HepG2 (cell line): Measurements from ENCODE around the gene MBLAC1. TPM values are rescaled to one million over a fixed set of nuclear protein-coding genes. Genes with fewer than 3 reads are reported as not detected.
A peak's percentile ranks its signal among the peaks of the same experiment; 100 is the strongest.

Experiments used
- CBFB ChIP-seq: sonication (generic); formaldehyde crosslinking; IDR thresholded peaks from 2 replicates; pipeline ENCODE4 v1.4.0; 2020; ENCODE audit warnings: missing genetic modification reagents
- ESRRA ChIP-seq: sonication (generic); formaldehyde crosslinking; IDR thresholded peaks from 2 replicates; pipeline ENCODE4 v1.5.1; 2020; ENCODE audit warnings: mild to moderate bottlenecking, low read depth, missing genetic modification reagents
- FOSL1 ChIP-seq: sonication (generic); formaldehyde crosslinking; IDR thresholded peaks from 2 replicates; pipeline ENCODE4 v1.9.0; 2021; ENCODE audit warnings: missing genetic modification reagents, borderline replicate concordance
- FOXC1 ChIP-seq: sonication (generic); formaldehyde crosslinking; IDR thresholded peaks from 2 replicates; pipeline ENCODE4 v1.8.0; 2022; ENCODE audit warnings: mild to moderate bottlenecking, missing genetic modification reagents, borderline replicate concordance
- GATAD1 ChIP-seq: IDR thresholded peaks from 2 replicates; pipeline ENCODE4 v1.6.1; 2016; ENCODE audit warnings: missing genetic modification reagents, missing compliant biosample characterization
- GATAD2A ChIP-seq: IDR thresholded peaks from 2 replicates; pipeline ENCODE4 v1.6.1; 2016
- GFI1 ChIP-seq: sonication (generic); formaldehyde crosslinking; IDR thresholded peaks from 2 replicates; pipeline ENCODE4 v1.5.0; 2020; ENCODE audit warnings: missing genetic modification reagents, mild to moderate bottlenecking, borderline replicate concordance
- KDM1A ChIP-seq: IDR thresholded peaks from 2 replicates; pipeline ENCODE4 v1.6.1; 2016; ENCODE audit warnings: missing compliant biosample characterization
- POLR2G ChIP-seq: fragments of 200-400 bp; formaldehyde crosslinking; IDR thresholded peaks from 2 replicates; pipeline ENCODE4 v1.6.1; 2018; ENCODE audit warnings: mild to moderate bottlenecking, low read depth, low read length, moderate library complexity
- RARG ChIP-seq: sonication (generic); formaldehyde crosslinking; IDR thresholded peaks from 2 replicates; pipeline ENCODE4 v1.4.0; 2020; ENCODE audit warnings: low read depth, mild to moderate bottlenecking, missing genetic modification reagents
- RBFOX2 ChIP-seq: fragments of 200-400 bp; formaldehyde crosslinking; IDR thresholded peaks from 2 replicates; pipeline ENCODE4 v1.6.1; 2017; ENCODE audit warnings: low read depth, mild to moderate bottlenecking, low read length
- TAF1 ChIP-seq: sonication (generic); formaldehyde crosslinking; IDR thresholded peaks from 2 replicates; pipeline ENCODE4 v1.4.0; 2020; ENCODE audit warnings: missing genetic modification reagents
- TERF1 ChIP-seq: sonication (generic); formaldehyde crosslinking; IDR thresholded peaks from 2 replicates; pipeline ENCODE4 v1.8.0; 2022; ENCODE audit warnings: mild to moderate bottlenecking, missing genetic modification reagents, moderate library complexity
- ZBTB20 ChIP-seq: sonication (generic); formaldehyde crosslinking; IDR thresholded peaks from 2 replicates; pipeline ENCODE4 v1.8.1; 2023; ENCODE audit warnings: missing genetic modification reagents, low read depth, mild to moderate bottlenecking, borderline replicate concordance
- ZMAT3 ChIP-seq: sonication (generic); formaldehyde crosslinking; conservative IDR thresholded peaks from 2 replicates; pipeline ENCODE4 v1.7.0; 2021; ENCODE audit warnings: missing genetic modification reagents
- ZNF446 ChIP-seq: sonication (generic); formaldehyde crosslinking; IDR thresholded peaks from 2 replicates; pipeline ENCODE4 v1.5.0; 2020; ENCODE audit warnings: mild to moderate bottlenecking, missing genetic modification reagents
- ZNF646 ChIP-seq: sonication (generic); formaldehyde crosslinking; IDR thresholded peaks from 2 replicates; pipeline ENCODE4 v1.9.0; 2021; ENCODE audit warnings: mild to moderate bottlenecking, missing genetic modification reagents
- ZNF788 ChIP-seq: sonication (generic); formaldehyde crosslinking; IDR thresholded peaks from 2 replicates; pipeline ENCODE4 v1.5.0; 2020; ENCODE audit warnings: mild to moderate bottlenecking, missing genetic modification reagents, borderline replicate concordance
- ZNF841 ChIP-seq: sonication (generic); formaldehyde crosslinking; IDR thresholded peaks from 2 replicates; pipeline ENCODE4 v1.8.1; 2023; ENCODE audit warnings: missing genetic modification reagents, borderline replicate concordance
- ZNF883 ChIP-seq: sonication (generic); formaldehyde crosslinking; IDR thresholded peaks from 2 replicates; pipeline ENCODE4 v1.5.1; 2020; ENCODE audit warnings: mild to moderate bottlenecking, missing genetic modification reagents; ENCODE audit errors: not compliant biosample characterization
- polyA plus RNA-seq, 8 experiments: library from polyadenylated mRNA; depleted of rRNA in 3 of 8; stranded (reverse) in 7 of 8; unstranded in 1 of 8; fragments of >200 nt; fragmentation: Illumina TruSeq in 4 of 8; extraction: Trizol in 4 of 8; gene quantifications; 2 replicates each; pipeline versions ENCODE4 v1.2.1 to v1.2.3, GENCODE V29; 2011 to 2016; ENCODE audit warnings: low read depth in 4 of 8, missing spikeins in 1 of 8, mixed read lengths in 1 of 8; ENCODE audit not compliant: insufficient read depth in 1 of 8
- total RNA-seq, 5 experiments: library from RNA; depleted of rRNA; stranded (reverse); fragments of >200 nt; fragmentation: Illumina TruSeq; extraction: Trizol; gene quantifications; 2 replicates each; pipeline ENCODE4 v1.2.3, GENCODE V29; 2016; ENCODE audit warnings: low read depth in 1 of 5

Gene MBLAC1
- total and polyA plus RNA-seq, 2 of the 13 experiments (the other 11 are each of a cell fraction or from before 2014, with no cell fraction given) = 0.79 to 2.1 TPM

- TF ChIP-seq ZNF646 (CRISPR knock-in tag) = no peak
- TF ChIP-seq GATAD1 (CRISPR knock-in tag) = peak; percentile 82
- TF ChIP-seq TERF1 (CRISPR knock-in tag) = no peak
- TF ChIP-seq ZNF446 (CRISPR knock-in tag) = peak; percentile 61; the same call in 1 of the 2 replicates
- TF ChIP-seq ZNF841 = no peak
- TF ChIP-seq ZNF788 (CRISPR knock-in tag) = peak; percentile 63; the same call in 1 of the 2 replicates
- TF ChIP-seq FOSL1 (CRISPR knock-in tag) = no peak
- no peak; the same call in 1 of the 2 replicates for TF ChIP-seq GFI1 (CRISPR knock-in tag)
- peak; percentile 44; the same call in 1 of the 2 replicates for TF ChIP-seq ESRRA (CRISPR knock-in tag)
- TF ChIP-seq RARG (CRISPR knock-in tag) = peak; percentile 85; the same call in 1 of the 2 replicates
- TF ChIP-seq TAF1 (CRISPR knock-in tag) = peak; percentile 58; the same call in 1 of the 2 replicates
- no peak for TF ChIP-seq FOXC1 (CRISPR knock-in tag)
- peak; percentile 73 for TF ChIP-seq ZNF883 (CRISPR knock-in tag)
- no peak for TF ChIP-seq ZMAT3 (CRISPR knock-in tag)
- peak; percentile 89 for TF ChIP-seq RBFOX2
- TF ChIP-seq POLR2G = peak; percentile 89
- peak; percentile 65; the same call in 1 of the 2 replicates for TF ChIP-seq ZBTB20
- peak; percentile 51; the same call in 1 of the 2 replicates for TF ChIP-seq CBFB (CRISPR knock-in tag)
- TF ChIP-seq GATAD2A = peak; percentile 39; the same call in 1 of the 2 replicates
- TF ChIP-seq KDM1A = no peak
Observed at GRCh38 chr7:100158229-100159098, 31.7 kb downstream of the MBLAC1 start, which contains the start of gene TRAPPC14 (continued).
